H1 (cell line): ENCODE data around the gene RAP2A. TPM values are rescaled to one million over a fixed set of nuclear protein-coding genes. Genes with fewer than 3 reads are reported as not detected.

Experiments
- CTCF ChIA-PET: fragments of 300-600 bp; sonication (Branson Sonifier 250); formaldehyde crosslinking; loops from one replicate; lab custom pipeline; 2021; ENCODE audit not compliant: partially characterized antibody; lab: Charles Lee
- POLR2A ChIA-PET: fragments of 300-600 bp; sonication (Branson Sonifier 250); formaldehyde crosslinking; loops from one replicate; lab custom pipeline; 2021; ENCODE audit warnings: inconsistent platforms; ENCODE audit not compliant: partially characterized antibody; lab: Charles Lee
- DNase-seq, 2 experiments: peaks; one replicate each; pipeline versions ENCODE4 v3.0.0 to v3.0.0-alpha.2; 2010 to 2022; ENCODE audit warnings: low spot score in 2 of 2, low read depth in 1 of 2, mixed read lengths in 1 of 2
- FAIRE-seq: peaks from 2 replicates; lab custom pipeline; 2011; peaks lifted over from hg19 to GRCh38; lab: Jason Lieb, UNC
- H2AFZ ChIP-seq: 2 replicates; pipeline ENCODE4 v1.8.1; 2012; ENCODE audit warnings: low read length, inconsistent platforms
- H2AK5ac ChIP-seq: 2 replicates; pipeline ENCODE4 v1.6.1; 2013; ENCODE audit warnings: low read depth, low read length
- H2BK120ac ChIP-seq: replicated peaks from 2 replicates; pipeline ENCODE3; 2013; ENCODE audit warnings: low read depth, low read length, inconsistent platforms
- H2BK12ac ChIP-seq: 2 replicates; pipeline ENCODE4 v1.6.1; 2013; ENCODE audit warnings: low read depth, low read length
- H2BK15ac ChIP-seq: 2 replicates; pipeline ENCODE4 v1.6.1; 2013; ENCODE audit warnings: low read length
- H2BK20ac ChIP-seq: 2 replicates; pipeline ENCODE4 v1.6.1; 2013; ENCODE audit warnings: low read length
- H2BK5ac ChIP-seq: 2 replicates; pipeline ENCODE4 v1.6.1; 2013; ENCODE audit warnings: low read depth, low read length
- H3K14ac ChIP-seq: 2 replicates; pipeline ENCODE4 v1.6.1; 2013; ENCODE audit warnings: inconsistent platforms; ENCODE audit not compliant: insufficient read length
- H3K18ac ChIP-seq: 2 replicates; pipeline ENCODE4 v1.6.1; 2013; ENCODE audit warnings: low read length; ENCODE audit errors: extremely low read depth
- H3K23ac ChIP-seq: 2 replicates; pipeline ENCODE4 v1.6.1; 2013; ENCODE audit warnings: inconsistent platforms; ENCODE audit not compliant: insufficient read length
- H3K23me2 ChIP-seq: 2 replicates; pipeline ENCODE4 v1.6.1; 2013; ENCODE audit warnings: low read depth, low read length
- H3K27ac ChIP-seq: 2 replicates; pipeline ENCODE4 v1.6.1; 2011; ENCODE audit warnings: low read depth, low read length, inconsistent platforms
- H3K27me3 ChIP-seq, 4 experiments: replicated peaks in 1 of 4; 1 replicate in 1 of 4; 2 replicates in 3 of 4; pipeline versions ENCODE4 v1.6.1 to v1.8.1; 2011 to 2013; ENCODE audit warnings: low read length in 3 of 4, mild to moderate bottlenecking in 3 of 4, inconsistent platforms in 2 of 4, mixed read lengths in 2 of 4, moderate library complexity in 1 of 4; ENCODE audit not compliant: control insufficient read depth in 3 of 4, insufficient read depth in 3 of 4; ENCODE audit errors: extremely low read depth in 1 of 4
- H3K36me3 ChIP-seq, 4 experiments: 2 replicates each; pipeline versions ENCODE4 v1.6.1 to v1.8.1; 2011 to 2013; ENCODE audit warnings: mild to moderate bottlenecking in 4 of 4, low read length in 3 of 4, moderate library complexity in 2 of 4, control low read depth in 1 of 4, inconsistent platforms in 1 of 4; ENCODE audit not compliant: insufficient read depth in 4 of 4, control insufficient read depth in 2 of 4
- H3K4ac ChIP-seq: replicated peaks from 2 replicates; pipeline ENCODE3; 2013; ENCODE audit warnings: low read length, low read depth, mixed read lengths, inconsistent platforms; ENCODE audit not compliant: insufficient read length
- H3K4me1 ChIP-seq, 4 experiments: replicated peaks in 1 of 4; 1 replicate in 1 of 4; 2 replicates in 3 of 4; pipeline versions ENCODE4 v1.6.1 to v1.8.1; 2011 to 2013; ENCODE audit warnings: low read length in 3 of 4, inconsistent platforms in 2 of 4, mixed read lengths in 1 of 4; ENCODE audit not compliant: insufficient read depth in 4 of 4, control insufficient read depth in 3 of 4
- H3K4me2 ChIP-seq, 2 experiments: 2 replicates each; pipeline versions ENCODE4 v1.6.1 to v1.8.1; 2011 to 2013; ENCODE audit warnings: low read depth in 2 of 2, low read length in 2 of 2, control low read depth in 1 of 2, inconsistent platforms in 1 of 2, mild to moderate bottlenecking in 1 of 2; ENCODE audit not compliant: insufficient read depth in 1 of 2
- H3K4me3 ChIP-seq, 4 experiments: fragments of 200-600, 300-600 bp in 1 of 4; sonication (generic), shearing (Covaris generic), sonication (Bioruptor Twin) in 1 of 4; 2 replicates each; pipeline versions ENCODE4 v1.5.1 to v1.8.1; 2011 to 2016; ENCODE audit warnings: low read length in 4 of 4, low read depth in 3 of 4, control low read depth in 2 of 4, inconsistent platforms in 2 of 4, mild to moderate bottlenecking in 2 of 4, mixed read lengths in 1 of 4, moderate library complexity in 1 of 4; ENCODE audit not compliant: insufficient read depth in 2 of 4; ENCODE audit errors: extremely low read depth in 1 of 4
- H3K56ac ChIP-seq: replicated peaks from 2 replicates; pipeline ENCODE3; 2013; ENCODE audit warnings: low read depth, mild to moderate bottlenecking, mixed read lengths, low read length, inconsistent platforms; ENCODE audit not compliant: insufficient read length
- H3K79me1 ChIP-seq: 2 replicates; pipeline ENCODE4 v1.6.1; 2013; ENCODE audit warnings: low read depth, low read length, control low read depth
- H3K79me2 ChIP-seq, 2 experiments: 2 replicates each; pipeline versions ENCODE4 v1.6.1 to v1.8.1; 2012 to 2013; ENCODE audit warnings: low read length in 2 of 2, mild to moderate bottlenecking in 2 of 2, inconsistent platforms in 1 of 2; ENCODE audit not compliant: insufficient read depth in 2 of 2, control insufficient read depth in 1 of 2
- H3K9ac ChIP-seq, 4 experiments: replicated peaks in 1 of 4; 1 replicate in 1 of 4; 2 replicates in 3 of 4; pipeline versions ENCODE4 v1.6.1 to v1.8.1; 2011 to 2013; ENCODE audit warnings: low read depth in 3 of 4, low read length in 3 of 4, control low read depth in 2 of 4, mild to moderate bottlenecking in 2 of 4, moderate library complexity in 2 of 4, inconsistent platforms in 1 of 4; ENCODE audit errors: extremely low read depth in 1 of 4
- H3K9me3 ChIP-seq, 2 experiments: 2 replicates each; pipeline versions ENCODE4 v1.6.1 to v1.8.1; 2012 to 2013; ENCODE audit warnings: mild to moderate bottlenecking in 2 of 2, moderate library complexity in 2 of 2, control low read depth in 1 of 2, inconsistent platforms in 1 of 2, low read depth in 1 of 2, low read length in 1 of 2, mixed read lengths in 1 of 2; ENCODE audit not compliant: insufficient read depth in 2 of 2
- H4K20me1 ChIP-seq, 2 experiments: replicated peaks in 1 of 2; 2 replicates each; pipeline versions ENCODE3 to v1.8.1; 2011 to 2013; ENCODE audit warnings: inconsistent platforms in 2 of 2, low read length in 2 of 2, mild to moderate bottlenecking in 1 of 2; ENCODE audit not compliant: insufficient read depth in 2 of 2, control insufficient read depth in 1 of 2
- H4K5ac ChIP-seq: 2 replicates; pipeline ENCODE4 v1.6.1; 2013; ENCODE audit warnings: low read length, low read depth, mixed read lengths, inconsistent platforms; ENCODE audit not compliant: insufficient read length
- H4K8ac ChIP-seq: 2 replicates; pipeline ENCODE4 v1.8.0; 2013; ENCODE audit warnings: mild to moderate bottlenecking, moderate library complexity, low read length, inconsistent platforms; ENCODE audit not compliant: insufficient read depth; ENCODE audit errors: extremely low read depth
- H4K91ac ChIP-seq: replicated peaks from 2 replicates; pipeline ENCODE3; 2013; ENCODE audit warnings: low read length, mixed read lengths, inconsistent platforms; ENCODE audit not compliant: insufficient read length
- ATF2 ChIP-seq: IDR thresholded peaks from 2 replicates; pipeline ENCODE4 v1.6.1; 2012; ENCODE audit warnings: low read length, inconsistent platforms
- CBX8 ChIP-seq: fragments of 300-800, 300-1000 bp; sonication (generic); IDR thresholded peaks from 2 replicates; pipeline ENCODE4 v1.7.1; 2016; ENCODE audit warnings: low read depth, low read length, borderline replicate concordance
- CTBP2 ChIP-seq: IDR thresholded peaks from 2 replicates; pipeline ENCODE4 v1.7.0; 2011; ENCODE audit warnings: borderline replicate concordance, mild to moderate bottlenecking, moderate library complexity, mixed read lengths, low read length; ENCODE audit not compliant: insufficient read depth, insufficient read length
- CTCF ChIP-seq, 3 experiments: IDR thresholded peaks; 1 replicate in 2 of 3; 2 replicates in 1 of 3; pipeline versions ENCODE4 v1.5.1 to v1.6.1; 2011; ENCODE audit warnings: low read length in 3 of 3, mild to moderate bottlenecking in 3 of 3, inconsistent platforms in 2 of 3, low read depth in 1 of 3, moderate library complexity in 1 of 3; ENCODE audit not compliant: insufficient read depth in 1 of 3; ENCODE audit errors: control extremely low read depth in 1 of 3
- KDM1A ChIP-seq: fragments of 200-600, 300-600 bp; sonication (generic); IDR thresholded peaks from 2 replicates; pipeline ENCODE4 v1.7.1; 2016; ENCODE audit warnings: mild to moderate bottlenecking, low read length, borderline replicate concordance
- KDM5A ChIP-seq: fragments of 200-600 bp; IDR thresholded peaks from 2 replicates; pipeline ENCODE4 v1.7.1; 2012; ENCODE audit warnings: mild to moderate bottlenecking, low read length, inconsistent platforms, mixed read lengths
- RBBP5 ChIP-seq: IDR thresholded peaks from 2 replicates; pipeline ENCODE4 v1.7.1; 2012; ENCODE audit warnings: low read depth, mild to moderate bottlenecking, inconsistent platforms, low read length, moderate library complexity, borderline replicate concordance
- SIRT6 ChIP-seq: IDR thresholded peaks from one replicate; pipeline ENCODE4 v1.7.1; 2012; ENCODE audit warnings: low read length, inconsistent platforms
- SP4 ChIP-seq: IDR thresholded peaks from 2 replicates; pipeline ENCODE4 v1.6.1; 2012; ENCODE audit warnings: low read length, inconsistent platforms
- TCF12 ChIP-seq: IDR thresholded peaks from 2 replicates; pipeline ENCODE4 v1.6.1; 2011; ENCODE audit warnings: low read depth, mild to moderate bottlenecking, low read length
- WGBS, 2 experiments: shearing (Covaris generic) in 1 of 2; methylation state at CpG; one replicate each; pipeline versions ENCODE4 v1.1.6 to v1.1.7; 2013 to 2015; ENCODE audit warnings: low lambda C conversion rate in 2 of 2, mixed read lengths in 2 of 2, inconsistent platforms in 1 of 2, low coverage in 1 of 2, missing lambda C conversion rate in 1 of 2; ENCODE audit not compliant: insufficient replicate concordance in 2 of 2, insufficient coverage in 1 of 2, insufficient read length in 1 of 2; ENCODE audit errors: extremely low coverage in 1 of 2, missing lambda C conversion rate in 1 of 2; 5-methylcytosine and 5-hydroxymethylcytosine counted together
- polyA plus RNA-seq, 7 experiments: library from polyadenylated mRNA; depleted of rRNA in 3 of 7; stranded (reverse) in 5 of 7; unstranded in 2 of 7; fragments of >200 nt in 5 of 7; fragments of 200-250 nt in 2 of 7; gene quantifications; 1 replicate in 5 of 7; 2 replicates in 1 of 7; 4 replicates in 1 of 7; pipeline versions ENCODE4 v1.2.1 to v1.2.3, GENCODE V29; 2011 to 2013; ENCODE audit warnings: missing spikeins in 2 of 7, mixed read lengths in 2 of 7
- total RNA-seq: library from RNA; stranded (reverse); fragmentation: NEBNext Ultra II Directional; extraction: Animal tissue kit (Norgen Biotek cat#: 25700); gene quantifications from 2 replicates; pipeline ENCODE4 v1.2.1, GENCODE V29; 2021

The RAP2A gene
- total and polyA plus RNA-seq, 2 of the 8 experiments (the other 6 are each of a cell fraction or from before 2014, with no cell fraction given), result 8.4 to 43.4 TPM

- ChIA-PET CTCF (interaction anchor here (1.1 to 1.7 kb wide), 4 partner anchors 9 to 160 kb away, joined by 3 to 5 read pairs (median 4); no protein-coding TSS in a partner anchor), POLR2A (no interaction called here)
- no peak overlapping the region for H3K18ac ChIP-seq
- H2AFZ ChIP-seq, result no peak overlapping the region
- H3K79me2 ChIP-seq, result no peaks in the 10 kb centered on the region
- H4K91ac ChIP-seq, result no peak overlapping the region
- no peaks in the 10 kb centered on the region for H3K4me1 ChIP-seq
- H2AK5ac ChIP-seq, result no peak overlapping the region
- no peaks in the 10 kb centered on the region for H3K27me3 ChIP-seq
- 86% methylated on average over 1 of the region's 1 CpG; no CpG with 5 or more reads in 1 of the 2 experiments for WGBS, 2 experiments
- H3K79me1 ChIP-seq, result no peaks in the 10 kb centered on the region
- no peak overlapping the region for H3K4me3 ChIP-seq
- H2BK120ac ChIP-seq, result no peak overlapping the region
- no peaks in the 10 kb centered on the region for H4K20me1 ChIP-seq
- H2BK20ac ChIP-seq, result no peak overlapping the region
- no peak overlapping the region for H2BK15ac ChIP-seq
- H3K23ac ChIP-seq, result no peak overlapping the region
- FAIRE-seq (no peak), DNase-seq (no peak)
- H3K4me2 ChIP-seq, result no peak overlapping the region
- H3K36me3 ChIP-seq, result no peaks in the 10 kb centered on the region
- H3K9me3 ChIP-seq, result peaks cover 0 to 2% of the 10 kb centered on the region in 2 experiments; a peak in 1 of 4 replicates
- no peak overlapping the region for H3K56ac ChIP-seq
- no peak overlapping the region for H2BK5ac ChIP-seq
- H2BK12ac ChIP-seq, result no peak overlapping the region
- H3K4ac ChIP-seq, result no peak overlapping the region
- no peaks in the 10 kb centered on the region for H3K23me2 ChIP-seq
- no peak overlapping the region for H3K9ac ChIP-seq
- H4K5ac ChIP-seq, result no peak overlapping the region
- no peak overlapping the region for H4K8ac ChIP-seq
- H3K14ac ChIP-seq, result no peak overlapping the region
- H3K27ac ChIP-seq, result no peak overlapping the region
- TF ChIP-seq CTCF (IDR thresholded peaks at IDR 0.05; ENCODE audit: control extremely low read depth in 1 of 3, insufficient read depth in 1 of 3, low read depth in 1 of 3, low read length in 3 of 3) (peak; percentile 14 to 43 (median 19); a peak in 3 of 4 replicates), KDM1A (no peak), KDM5A (no peak), TCF12 (no peak), SP4 (no peak), CTBP2 (no peak), ATF2 (no peak), CBX8 (no peak), SIRT6 (no peak), RBBP5 (no peak)
Observed at GRCh38 chr13:97515643-97516042, 81.7 kb downstream of the RAP2A start.
